ENCODE measurements around the gene DDX1.

DDX1 gene

GRCh38 chr2:15628899-15629855 lies 37.5 kb downstream of the DDX1 start:
- no peak for DNase-seq (ENCODE audit: low read depth, low spot score)

GRCh38 chr2:15630121-15630977 lies 38.7 kb downstream of the DDX1 start:
- DNase-seq (ENCODE audit: low read depth, low spot score) = no peak

- DNase-seq (ENCODE audit: low read depth, low spot score) = no peak
Measured at GRCh38 chr2:15630978-15631719, 39.5 kb downstream of the DDX1 start.

- no peak for DNase-seq (ENCODE audit: low read depth, low spot score)
Measured at GRCh38 chr2:15631883-15632282, 40.2 kb downstream of the DDX1 start.

GRCh38 chr2:15633043-15633970 lies 41.6 kb downstream of the DDX1 start:
- no peak for DNase-seq (ENCODE audit: low read depth, low spot score)

GRCh38 chr2:15633971-15634346 lies 42.3 kb downstream of the DDX1 start:
- no peak for DNase-seq (ENCODE audit: low read depth, low spot score)

GRCh38 chr2:15634846-15635490 lies 43.3 kb downstream of the DDX1 start:
- DNase-seq (ENCODE audit: low read depth, low spot score) = no peak

- DNase-seq (ENCODE audit: low read depth, low spot score) = peak; percentile 40
Measured at GRCh38 chr2:15636972-15637785, 45.5 kb downstream of the DDX1 start.

- DNase-seq (ENCODE audit: low read depth, low spot score) = no peak
Measured at GRCh38 chr2:15638720-15639119, 47.1 kb downstream of the DDX1 start.

GRCh38 chr2:15639323-15640251 lies 47.9 kb downstream of the DDX1 start:
- DNase-seq (ENCODE audit: low read depth, low spot score) = no peak

- no peak for DNase-seq (ENCODE audit: low read depth, low spot score)
Measured at GRCh38 chr2:15640261-15640711, 48.6 kb downstream of the DDX1 start.

GRCh38 chr2:15640784-15641183 lies 49.1 kb downstream of the DDX1 start:
- DNase-seq (ENCODE audit: low read depth, low spot score) = no peak

- no peak for DNase-seq (ENCODE audit: low read depth, low spot score)
Measured at GRCh38 chr2:15641530-15641982, 49.9 kb downstream of the DDX1 start.

- DNase-seq (ENCODE audit: low read depth, low spot score) = no peak
Measured at GRCh38 chr2:15642011-15642814, 50.5 kb downstream of the DDX1 start.

GRCh38 chr2:15642815-15643500 lies 51.3 kb downstream of the DDX1 start:
- DNase-seq (ENCODE audit: low read depth, low spot score) = no peak

GRCh38 chr2:15643791-15644585 lies 52.3 kb downstream of the DDX1 start:
- no peak for DNase-seq (ENCODE audit: low read depth, low spot score)

Data from iPS DF 19.7 (cell line).